ENCODE data around the gene ACBD6.

ACBD6 gene

GRCh38 chr1:180524915-180525714 is 22.7 kb upstream of the ACBD6 start:
- no peak for DNase-seq

DNA sequence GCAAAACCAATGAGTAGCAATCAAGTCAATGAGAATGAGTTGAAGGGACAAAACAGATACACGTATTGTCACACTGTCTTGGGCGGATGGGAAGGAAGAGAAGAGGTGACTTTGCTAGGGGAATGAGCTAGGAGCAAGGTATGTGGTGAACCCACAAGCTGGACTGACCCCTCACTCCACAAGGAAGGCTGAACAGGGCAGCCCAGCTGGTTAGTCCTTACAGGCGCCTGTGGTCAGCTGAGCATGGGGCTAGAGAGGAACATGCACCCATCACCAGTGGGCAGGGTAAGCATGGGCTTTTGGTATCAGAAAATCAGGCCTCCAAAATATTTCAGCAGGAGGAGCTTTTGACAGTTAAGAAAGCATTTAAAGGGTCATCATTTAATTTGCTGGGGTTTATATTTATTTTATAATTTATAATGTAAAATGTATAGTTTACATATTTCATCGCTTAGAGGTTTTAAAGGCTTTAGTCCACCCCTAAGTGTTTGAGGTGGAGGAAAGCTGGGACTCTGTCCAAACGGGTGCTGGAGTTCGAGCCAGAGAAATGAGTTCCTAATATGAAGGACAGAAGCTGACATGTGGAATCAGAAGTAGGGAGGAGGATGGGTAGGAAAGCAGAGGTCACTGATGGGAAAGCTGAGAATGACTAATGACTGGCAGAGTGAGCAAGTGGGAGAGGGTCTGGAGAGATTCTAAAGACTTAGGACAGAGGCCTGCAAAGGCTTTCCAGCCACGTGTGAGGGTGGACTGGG is 22.0 kb upstream of the ACBD6 start:
- DNase-seq, result no peak

DNA sequence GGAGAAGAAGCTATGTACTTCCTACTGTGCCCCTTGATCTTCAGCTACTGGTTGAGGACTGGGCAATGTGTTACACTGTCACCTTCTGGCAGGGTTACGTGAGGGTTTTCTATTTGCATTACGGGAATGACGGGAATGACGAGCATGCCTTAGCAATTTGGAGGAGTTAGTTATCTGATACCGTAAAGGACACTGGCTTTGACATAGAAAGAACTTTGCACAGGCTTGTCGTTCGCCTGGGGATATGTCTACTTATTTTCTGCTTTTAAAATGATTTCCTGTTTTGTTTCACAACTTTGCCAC is 19.8 kb upstream of the ACBD6 start:
- DNase-seq, result no peak

- no peak for DNase-seq
Measured at GRCh38 chr1:180521474-180522212, 19.3 kb upstream of the ACBD6 start.

DNA sequence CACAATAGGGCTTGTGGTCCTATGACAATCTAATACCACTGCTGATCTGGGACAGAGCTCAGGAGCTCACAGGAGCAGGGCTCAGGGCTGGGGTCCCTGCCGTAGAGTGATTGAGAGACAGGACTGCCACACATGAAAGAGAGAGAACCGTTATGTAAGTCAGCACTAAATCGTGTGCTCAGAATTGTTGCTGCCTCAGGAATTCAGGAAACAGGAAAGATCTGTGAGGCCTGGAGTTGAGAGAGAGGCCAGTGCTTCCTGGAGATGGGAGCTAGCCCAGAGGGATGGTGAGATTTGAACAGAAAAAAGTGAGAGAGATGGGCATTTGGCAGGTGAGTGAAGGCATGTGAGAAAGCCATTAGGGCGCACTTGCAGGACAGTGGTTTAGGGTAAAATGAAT is 17.5 kb upstream of the ACBD6 start:
- no peak for DNase-seq

- DNase-seq, result peak; percentile 45
Measured at GRCh38 chr1:180515857-180516388, 13.5 kb upstream of the ACBD6 start.

GRCh38 chr1:180515364-180515763 is 13.0 kb upstream of the ACBD6 start:
- DNase-seq, result no peak

DNA sequence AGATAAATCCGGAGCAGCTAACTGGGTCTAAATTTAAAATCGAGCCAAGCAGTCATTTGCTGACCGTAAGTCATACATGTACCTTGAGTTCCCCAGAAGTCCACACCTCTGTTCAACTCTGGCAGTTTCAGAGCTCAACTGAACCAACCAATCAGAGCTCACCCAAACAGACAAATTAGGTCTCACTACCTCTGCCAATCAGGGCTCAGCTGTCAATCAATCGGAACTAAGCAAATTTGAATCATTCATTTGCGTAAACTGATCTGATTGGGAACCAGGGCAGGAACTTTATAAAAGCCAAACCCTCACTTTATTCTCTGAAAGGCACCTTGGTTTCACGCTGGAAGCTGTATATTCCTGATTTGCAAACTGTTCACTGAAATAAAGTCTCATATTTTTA is 11.2 kb upstream of the ACBD6 start:
- no peak for DNase-seq

DNA sequence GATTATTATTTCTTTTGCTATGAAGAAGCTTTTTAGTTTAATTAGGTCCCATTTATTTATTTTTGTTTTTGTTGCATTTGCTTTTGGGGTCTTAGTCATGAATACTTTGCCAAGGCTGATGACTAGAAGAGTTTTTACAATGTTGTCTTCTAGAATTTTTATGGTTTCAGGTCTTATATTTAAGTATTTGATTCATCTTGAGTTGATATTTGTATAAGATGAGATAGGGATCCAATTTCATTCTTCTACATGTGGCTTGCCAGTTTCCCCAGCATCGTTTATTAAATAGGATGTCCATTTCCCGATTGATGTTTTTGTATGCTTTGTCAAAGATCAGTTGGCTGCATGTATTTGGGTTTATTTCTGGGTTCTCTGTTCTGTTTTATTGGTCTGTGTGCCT is 8.5 kb upstream of the ACBD6 start:
- DNase-seq, result no peak

- DNase-seq, result no peak
Measured at GRCh38 chr1:180508725-180509097, 6.3 kb upstream of the ACBD6 start.

GRCh38 chr1:180507795-180508724 is 5.7 kb upstream of the ACBD6 start:
- DNase-seq, result no peak

DNA sequence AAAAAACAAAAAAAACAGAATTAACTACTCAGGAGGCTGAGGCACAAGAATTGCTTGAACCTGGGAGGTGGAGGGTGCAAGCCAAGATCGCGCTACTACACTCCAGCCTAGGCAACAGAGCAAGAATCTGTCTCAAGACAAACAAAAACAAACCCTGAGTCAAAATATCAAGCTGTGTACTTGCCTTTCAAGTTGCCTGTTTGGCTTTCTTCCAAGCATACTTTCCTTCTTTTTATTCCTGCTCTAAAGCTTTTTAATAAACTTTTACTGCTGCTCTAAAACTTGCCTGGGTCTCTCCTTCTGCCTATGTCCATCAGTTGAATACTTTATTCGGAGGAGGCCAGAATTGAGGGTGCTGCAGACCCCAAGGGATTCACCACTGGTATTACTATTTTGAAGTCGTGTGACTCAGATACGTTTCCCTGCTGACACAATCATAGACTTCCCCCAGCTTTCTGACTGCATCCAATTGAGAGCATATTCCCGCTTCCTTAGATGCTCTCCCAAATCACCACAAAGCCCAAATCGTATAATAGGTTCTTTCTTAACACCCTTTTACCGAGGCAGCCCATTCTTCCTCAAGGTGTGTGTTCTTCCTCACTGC is 3.5 kb upstream of the ACBD6 start:
- no peak for DNase-seq

DNA sequence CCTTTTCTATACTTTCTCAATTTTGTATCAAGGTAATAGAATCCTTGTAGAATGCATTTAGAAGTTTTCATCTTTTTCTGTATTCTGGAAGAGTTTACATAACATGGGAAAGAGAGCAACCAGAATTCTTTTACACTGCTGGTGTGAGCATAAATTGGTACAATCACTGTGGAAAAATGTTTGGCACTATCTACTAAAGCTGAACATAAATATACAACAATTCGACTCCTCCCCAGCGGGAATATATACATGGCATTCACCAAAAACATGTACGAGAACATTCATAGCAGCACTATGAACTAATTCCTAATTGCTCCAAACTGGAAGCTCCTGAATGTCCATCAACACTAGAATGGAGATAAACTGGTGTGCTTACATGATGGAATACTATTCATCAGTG is 1.8 kb upstream of the ACBD6 start:
- no peak for DNase-seq

- DNase-seq, result no peak
Measured at GRCh38 chr1:180503280-180503862, 994 bp upstream of the ACBD6 start.

- DNase-seq, result no peak
Measured at GRCh38 chr1:180501865-180502360, 464 bp downstream of the ACBD6 start.

GRCh38 chr1:180500689-180501088 is 1.7 kb downstream of the ACBD6 start:
- no peak for DNase-seq

DNA sequence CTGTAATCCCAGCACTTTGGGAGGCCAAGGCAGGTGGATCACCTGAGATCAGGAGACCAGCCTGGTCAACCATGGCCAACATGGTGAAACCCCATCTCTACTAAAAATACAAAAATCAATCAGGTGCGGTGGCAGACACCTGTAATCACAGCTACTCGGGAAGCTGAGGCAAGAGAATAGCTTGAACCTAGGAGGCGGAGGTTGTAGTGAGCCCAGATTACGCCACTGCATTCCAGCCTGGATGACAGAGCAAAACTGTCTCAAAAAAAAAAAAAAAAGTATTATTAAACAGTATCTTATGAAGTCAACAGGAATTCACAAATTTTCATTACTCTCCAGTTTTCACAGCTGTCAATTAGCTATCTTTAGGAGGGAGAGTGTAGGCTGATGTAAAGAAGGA is 3.8 kb downstream of the ACBD6 start:
- DNase-seq, result no peak

DNA sequence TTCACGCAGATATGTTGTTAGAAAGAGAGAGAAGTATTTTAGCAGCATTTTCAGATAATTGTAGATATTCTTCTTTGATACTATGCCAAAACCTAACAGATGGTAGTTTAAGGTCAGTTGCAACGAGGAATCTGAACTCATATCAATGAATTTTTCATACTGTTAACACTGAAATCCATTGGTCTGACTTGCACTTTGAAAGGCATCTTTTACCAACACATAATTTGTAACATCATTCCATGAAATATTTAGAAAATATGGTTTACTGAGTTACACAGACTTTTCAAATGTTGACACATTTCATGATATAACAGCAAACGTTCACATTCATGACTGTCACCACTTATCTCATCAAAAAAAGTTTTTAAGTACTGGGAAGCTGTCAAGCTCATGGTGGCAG is 4.6 kb downstream of the ACBD6 start:
- no peak for DNase-seq

GRCh38 chr1:180494370-180494769 is 8.0 kb downstream of the ACBD6 start:
- no peak for DNase-seq

DNA sequence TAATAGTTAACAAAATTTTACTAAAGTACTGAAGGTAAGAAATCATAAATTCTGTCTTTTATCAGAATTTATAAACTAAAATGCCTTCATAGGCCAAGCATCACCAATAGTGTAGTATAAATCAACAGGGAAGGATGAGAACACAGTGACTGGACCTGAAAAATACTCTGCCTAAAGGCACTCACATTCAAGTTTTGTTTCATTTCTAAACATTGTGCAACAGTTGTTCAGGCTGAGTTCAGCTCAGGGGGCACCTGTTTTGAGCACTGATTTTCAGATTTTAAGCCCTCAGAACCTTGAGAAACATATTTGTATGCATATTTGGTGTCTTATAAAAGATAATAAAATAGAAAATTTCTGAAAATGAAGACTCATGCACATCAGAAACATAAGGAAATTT is 12.4 kb downstream of the ACBD6 start:
- DNase-seq, result no peak

DNA sequence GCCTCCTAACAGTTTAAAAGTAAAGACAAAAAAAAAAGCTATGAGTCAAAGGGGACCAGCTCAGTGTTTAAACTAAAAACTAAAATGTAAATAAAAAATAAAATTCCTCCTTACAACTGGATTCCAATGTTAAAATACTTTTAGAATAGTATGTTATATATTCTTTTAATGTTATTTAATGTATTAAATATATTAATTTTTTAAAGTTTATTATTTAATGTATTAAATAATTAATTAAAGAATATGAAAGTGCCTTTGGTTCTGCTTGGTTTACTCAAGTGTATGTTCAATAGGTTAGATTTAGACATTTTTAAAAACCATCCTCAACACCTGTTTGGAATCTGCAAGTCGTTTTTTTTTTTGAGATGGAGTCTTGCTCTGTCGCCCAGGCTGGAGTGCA is 13.1 kb downstream of the ACBD6 start:
- no peak for DNase-seq

- no peak for DNase-seq
Measured at GRCh38 chr1:180488661-180489060, 13.7 kb downstream of the ACBD6 start.

All from activated T-cell treated with anti-CD3 and anti-CD28 coated beads, Interleukin-2, amount 50 U/mL, for 1 hour (primary cell).